COLO668 (cell line): ENCODE data around the gene AFF3.

Experiments used
- DNase-seq: peaks from one replicate; lab custom pipeline; 2025; ENCODE audit not compliant: unreplicated experiment; lab: John Stamatoyannopoulos, UW

AFF3 gene

GRCh38 chr2:100013892-100014677 is 128.3 kb downstream of the AFF3 start:
- DNase-seq = no peak

GRCh38 chr2:100012561-100012960 is 129.8 kb downstream of the AFF3 start:
- no peak for DNase-seq

GRCh38 chr2:100011272-100011731 is 131.1 kb downstream of the AFF3 start:
- no peak for DNase-seq

DNA sequence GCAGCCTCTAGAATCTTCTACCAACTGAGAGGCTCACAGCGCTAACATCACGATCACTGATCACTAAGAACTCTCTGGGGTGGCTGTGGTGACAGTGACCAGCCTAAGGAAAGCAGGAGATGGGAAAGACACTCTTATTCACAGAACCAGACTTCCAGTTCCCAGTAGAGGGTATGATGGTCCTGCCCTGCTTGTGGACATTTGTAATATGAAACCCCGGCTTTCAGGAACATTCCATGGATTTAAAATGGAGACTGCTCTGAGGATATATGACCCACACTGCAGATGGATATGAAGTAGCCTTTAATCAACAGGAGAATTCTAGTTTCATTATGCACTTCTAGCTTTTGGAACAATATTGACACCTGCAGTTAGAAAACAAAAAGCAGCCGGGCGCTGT is 131.8 kb downstream of the AFF3 start:
- DNase-seq = no peak

DNA sequence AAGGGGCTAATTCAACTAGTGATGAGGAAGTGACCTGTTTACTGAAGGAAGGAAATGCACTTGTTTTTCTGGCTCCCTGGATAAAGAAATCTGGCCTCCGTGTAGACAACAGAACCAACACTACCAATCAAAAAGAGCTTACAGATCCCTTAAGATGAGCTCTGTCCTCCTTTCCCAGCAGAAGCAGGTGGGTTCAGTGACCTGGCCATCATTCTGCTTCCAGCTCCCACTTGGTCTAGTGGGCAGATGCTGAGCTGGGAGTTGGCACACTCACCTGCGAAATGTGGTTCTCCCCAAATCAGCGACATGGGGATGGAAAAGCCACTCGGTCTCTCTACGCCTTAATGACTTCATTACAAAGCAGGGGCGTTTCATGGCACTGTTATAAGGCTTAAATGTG is 132.6 kb downstream of the AFF3 start:
- DNase-seq = no peak

- DNase-seq = no peak
Measured at GRCh38 chr2:100008956-100009355, 133.4 kb downstream of the AFF3 start.

GRCh38 chr2:100006516-100006915 is 135.9 kb downstream of the AFF3 start:
- DNase-seq = no peak

- no peak for DNase-seq
Measured at GRCh38 chr2:100004959-100005387, 137.4 kb downstream of the AFF3 start.

DNA sequence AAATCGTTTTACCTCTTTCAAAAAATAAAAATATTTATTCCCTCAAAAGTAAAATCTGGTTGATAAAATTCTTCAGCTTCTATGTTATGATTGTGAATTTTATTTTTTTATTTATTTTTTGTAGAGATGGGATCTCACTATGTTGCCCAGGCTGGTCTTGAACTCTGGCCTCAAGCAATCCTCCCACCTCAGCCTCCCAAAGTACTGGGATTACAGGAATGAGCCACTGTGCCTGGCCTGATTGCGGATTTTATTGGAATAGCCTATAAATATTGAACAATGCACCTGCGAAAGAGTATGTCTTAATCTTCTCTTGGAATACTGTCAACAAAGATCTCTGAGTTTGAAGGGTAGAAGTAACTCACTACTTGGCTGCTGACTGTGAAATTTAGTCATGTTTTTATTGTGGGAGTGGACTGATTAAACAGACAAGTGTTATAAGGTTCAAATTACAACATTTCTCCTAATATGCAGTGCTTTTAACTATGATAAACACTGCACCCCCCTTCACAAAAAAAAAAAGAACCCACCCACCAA is 138.0 kb downstream of the AFF3 start:
- no peak for DNase-seq

DNA sequence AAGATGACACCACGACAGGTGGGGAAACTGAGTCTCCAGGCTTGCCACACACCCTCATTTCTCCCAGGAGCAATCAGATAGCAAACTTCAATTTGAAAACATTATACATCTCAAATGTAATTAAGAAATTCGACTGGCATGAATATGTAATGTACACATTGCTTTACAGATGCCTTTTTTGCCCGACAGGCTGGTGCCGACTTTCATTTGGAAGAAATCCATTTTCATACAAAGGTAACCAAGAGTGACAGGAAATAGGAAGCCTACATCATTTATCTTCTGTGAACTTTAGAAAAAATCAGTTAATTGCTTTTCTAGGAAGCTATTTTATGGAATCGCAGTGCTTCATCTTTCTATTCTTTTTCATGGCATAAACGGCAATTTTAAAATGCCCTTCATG is 140.3 kb downstream of the AFF3 start:
- no peak for DNase-seq

GRCh38 chr2:100000915-100001707 is 141.3 kb downstream of the AFF3 start:
- DNase-seq = no peak

DNA sequence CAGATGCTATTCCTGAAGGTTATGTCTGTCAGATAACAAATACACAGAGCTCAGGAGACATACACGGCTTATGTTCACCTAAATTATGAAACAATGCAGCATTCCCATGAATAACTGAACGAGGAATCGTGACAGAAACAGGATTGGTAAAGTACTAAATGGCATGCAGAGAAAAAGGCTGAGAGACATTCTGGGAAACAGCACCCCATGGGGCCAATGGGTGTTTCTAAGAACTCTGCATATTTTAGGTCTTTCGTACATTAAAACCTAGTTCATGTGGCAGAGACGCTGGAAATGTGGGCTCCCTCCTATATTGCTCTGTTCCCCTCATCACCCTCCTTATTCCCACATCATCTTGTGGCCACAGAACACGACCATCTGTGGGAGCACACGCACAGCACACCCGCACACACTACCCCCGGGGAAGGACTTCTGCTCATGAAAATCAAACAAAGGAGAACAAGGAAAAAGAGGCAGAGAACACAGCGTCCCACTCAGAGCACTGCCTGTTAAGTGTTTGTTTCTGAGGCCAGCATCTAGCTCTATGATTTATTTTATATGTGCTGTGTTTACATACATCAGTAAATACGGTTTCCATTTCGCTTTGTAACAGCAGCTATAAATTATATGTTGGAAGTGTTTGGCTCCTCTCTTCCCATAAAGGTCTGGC is 143.6 kb downstream of the AFF3 start:
- no peak for DNase-seq

DNA sequence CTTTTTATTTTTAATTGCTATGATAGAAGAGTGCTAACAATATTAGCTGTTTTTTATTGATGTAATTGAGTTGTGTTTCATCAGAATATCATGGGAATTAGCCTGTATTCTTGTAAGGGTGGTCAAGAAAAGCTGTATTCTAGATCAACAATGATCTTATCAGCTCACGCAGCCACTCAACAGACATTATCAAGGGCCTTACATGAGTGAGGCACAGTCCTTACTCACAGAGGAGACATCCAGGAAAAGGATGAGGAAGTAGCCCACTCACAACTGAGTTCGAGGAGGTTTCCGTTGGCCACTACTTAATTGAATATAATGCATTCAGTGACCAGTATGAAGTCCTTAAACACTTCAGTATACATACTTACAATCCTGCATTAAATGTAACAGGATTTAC is 152.5 kb downstream of the AFF3 start:
- DNase-seq = no peak

DNA sequence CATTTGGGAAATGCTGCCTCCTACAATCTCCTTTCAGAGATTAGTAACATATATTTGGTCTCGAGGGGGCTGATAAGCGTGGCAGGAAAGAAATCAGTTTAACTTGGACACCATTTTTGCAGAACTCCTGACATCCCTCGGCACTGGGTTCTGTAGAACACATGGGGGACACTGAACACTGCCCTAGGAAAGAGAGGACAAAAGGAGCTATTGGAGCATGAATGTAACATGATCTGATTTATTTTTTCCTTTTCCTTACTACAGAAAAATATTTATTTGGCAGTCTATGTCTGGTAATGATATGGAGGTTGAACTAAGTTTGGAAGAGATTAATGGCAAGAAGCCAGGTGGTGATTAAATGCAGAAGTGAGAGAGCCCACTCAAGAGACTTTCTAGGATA is 153.8 kb downstream of the AFF3 start:
- DNase-seq = no peak

DNA sequence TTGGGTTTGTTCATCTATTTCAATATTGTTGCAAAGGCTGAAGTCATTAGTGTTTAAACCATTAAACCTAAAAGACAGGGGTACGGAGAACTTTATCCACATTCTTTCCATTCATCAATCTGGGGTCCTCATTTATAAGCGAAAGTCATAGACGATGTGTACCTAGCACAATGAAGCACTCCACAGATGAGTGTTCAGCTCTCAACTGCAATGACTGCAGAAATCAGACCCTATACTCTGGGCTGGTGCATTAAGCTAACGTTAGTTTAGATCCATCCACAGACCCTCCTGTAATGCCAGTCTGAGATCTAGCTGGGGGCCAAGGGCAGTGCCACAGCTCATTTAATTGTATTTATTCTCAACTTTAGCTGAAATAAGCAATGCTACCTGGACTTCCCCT is 155.2 kb downstream of the AFF3 start:
- DNase-seq = no peak

DNA sequence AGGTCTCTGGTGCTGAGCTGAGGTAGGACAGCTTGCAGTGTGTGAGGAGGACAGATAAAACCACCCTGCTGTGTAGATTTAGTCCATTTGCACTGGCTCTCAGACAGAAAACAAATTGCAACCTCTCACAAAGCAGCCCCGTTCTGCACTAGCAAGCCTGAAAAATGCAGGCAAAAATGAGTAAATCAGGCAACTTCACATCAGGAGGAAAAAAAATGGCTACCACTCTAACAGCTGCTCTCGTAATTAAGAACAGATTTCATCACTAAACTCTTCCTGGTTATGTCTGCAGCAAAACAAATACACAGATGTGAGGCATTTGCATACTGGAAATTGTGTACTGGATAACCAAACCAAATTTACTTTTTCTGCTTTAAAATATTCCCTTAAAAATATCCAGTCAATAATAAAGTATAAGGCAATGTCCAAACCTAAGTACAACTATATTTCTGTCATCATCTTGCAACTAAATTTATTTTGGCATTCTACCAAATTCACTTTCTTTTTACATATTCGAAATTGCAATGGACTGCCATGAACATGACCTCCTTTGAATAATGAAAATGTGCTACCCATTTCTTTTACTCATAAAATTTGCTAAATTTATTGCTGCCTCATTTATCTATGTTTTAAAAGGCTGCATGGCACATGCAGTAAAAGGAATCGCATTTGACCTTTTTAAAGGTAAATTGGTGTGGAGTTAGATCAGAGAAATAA is 157.4 kb downstream of the AFF3 start:
- DNase-seq = no peak

- no peak for DNase-seq
Measured at GRCh38 chr2:99982744-99983143, 159.6 kb downstream of the AFF3 start.

- no peak for DNase-seq
Measured at GRCh38 chr2:99981840-99982239, 160.6 kb downstream of the AFF3 start.

DNA sequence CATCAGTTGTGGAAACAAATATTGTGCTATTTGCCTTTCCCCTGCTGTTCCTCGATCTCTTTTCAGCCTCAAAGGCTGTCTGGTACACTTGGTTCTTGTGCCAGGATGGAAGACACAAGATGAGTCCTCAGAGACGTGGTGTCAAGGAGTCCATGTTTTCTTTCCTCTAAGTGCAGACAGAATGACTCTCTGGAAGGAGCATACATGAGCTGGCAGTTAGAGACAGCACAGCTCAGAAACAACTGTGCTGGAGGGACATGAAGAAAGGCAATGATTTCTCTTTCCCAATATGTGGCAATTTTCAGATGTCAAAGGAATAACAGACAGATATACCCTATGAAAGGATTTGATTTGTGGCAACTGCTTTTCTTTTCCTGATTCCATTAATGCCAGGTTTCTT is 162.2 kb downstream of the AFF3 start:
- DNase-seq = no peak

DNA sequence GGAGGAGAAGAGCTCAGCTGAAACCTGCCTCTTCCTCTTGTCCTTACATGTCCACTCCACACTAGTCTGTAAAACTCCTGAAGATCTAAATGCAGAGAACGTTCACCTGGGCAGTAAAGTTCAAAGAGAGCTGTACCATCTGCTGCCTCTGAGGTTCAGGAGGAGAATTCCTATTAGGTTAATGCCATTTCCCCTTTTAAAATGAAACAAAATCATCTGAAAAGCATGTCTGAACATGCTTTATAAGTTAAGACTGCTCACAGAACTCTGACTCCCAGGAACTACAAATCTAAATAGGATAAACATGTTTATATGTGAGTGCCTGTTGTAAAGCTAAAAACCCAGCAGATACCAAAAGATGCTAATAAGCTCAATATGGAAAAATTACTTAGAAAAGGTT is 164.4 kb downstream of the AFF3 start:
- DNase-seq = no peak

DNA sequence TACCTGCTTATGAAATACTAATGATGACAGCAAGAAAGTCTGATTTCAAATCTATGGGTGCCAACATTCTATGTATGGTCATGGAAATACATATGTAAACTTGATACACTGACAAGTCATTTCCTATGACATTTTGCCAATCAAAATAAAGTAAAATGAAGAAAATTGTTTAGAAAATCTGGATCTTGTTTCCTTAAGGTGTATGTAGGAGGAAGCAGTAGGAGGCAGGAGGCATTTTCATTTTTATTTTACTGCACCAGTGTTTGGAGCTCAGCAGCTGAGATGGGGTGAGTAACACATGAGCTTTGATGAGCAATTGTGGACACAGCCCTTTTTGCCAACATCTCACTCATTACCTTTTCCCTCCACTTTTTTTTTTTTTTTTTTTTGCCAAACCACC is 167.0 kb downstream of the AFF3 start:
- no peak for DNase-seq
